Hepatocyte (in vitro differentiated cells): ENCODE data around the gene ZBTB21. TPM values are rescaled to one million over a fixed set of nuclear protein-coding genes. Genes with fewer than 3 reads are reported as not detected.
"Not testable (repeated sequence)": the region's sequence is repeated elsewhere in the genome, so short reads cannot be mapped to it uniquely, and the experiment has no call there.

Experiments used
- DNase-seq: peaks from one replicate; pipeline ENCODE4 v3.0.0-alpha.2; 2016; ENCODE audit warnings: low spot score
- H2AFZ ChIP-seq: fragments of 200-600 bp; sonication (generic); 2 replicates; pipeline ENCODE4 v1.6.0; 2016; ENCODE audit warnings: antibody characterized with exemption, mild to moderate bottlenecking
- H3K27ac ChIP-seq: fragments of 200-600 bp; sonication (generic); 2 replicates; pipeline ENCODE4 v1.5.1; 2016; ENCODE audit warnings: mild to moderate bottlenecking
- H3K27me3 ChIP-seq: fragments of 200-600 bp; sonication (generic); 2 replicates; pipeline ENCODE4 v1.6.1; 2016
- H3K36me3 ChIP-seq: fragments of 200-600 bp; sonication (generic); replicated peaks from 2 replicates; pipeline ENCODE4 v1.5.1; 2016; ENCODE audit warnings: low read depth; ENCODE audit not compliant: insufficient read depth
- H3K4me1 ChIP-seq: fragments of 200-600 bp; sonication (generic); 2 replicates; pipeline ENCODE4 v1.5.1; 2016; ENCODE audit warnings: mild to moderate bottlenecking, moderate library complexity; ENCODE audit not compliant: insufficient read depth
- H3K4me2 ChIP-seq: fragments of 200-600 bp; sonication (generic); 2 replicates; pipeline ENCODE4 v1.6.0; 2016
- H3K4me3 ChIP-seq: fragments of 200-600 bp; sonication (generic); 2 replicates; pipeline ENCODE4 v1.5.1; 2016; ENCODE audit warnings: mild to moderate bottlenecking
- H3K79me2 ChIP-seq: fragments of 200-600 bp; sonication (generic); 2 replicates; pipeline ENCODE4 v1.6.0; 2017; ENCODE audit warnings: mild to moderate bottlenecking
- H3K9me2 ChIP-seq: fragments of 200-600 bp; sonication (generic); replicated peaks from 2 replicates; pipeline ENCODE4 v1.6.0; 2017; ENCODE audit warnings: mild to moderate bottlenecking; ENCODE audit not compliant: insufficient read depth
- H3K9me3 ChIP-seq: fragments of 200-600 bp; sonication (generic); 2 replicates; pipeline ENCODE4 v1.5.1; 2016; ENCODE audit warnings: low read depth, mild to moderate bottlenecking
- H4K20me1 ChIP-seq: fragments of 200-600 bp; sonication (generic); 2 replicates; pipeline ENCODE4 v1.6.0; 2016; ENCODE audit warnings: mild to moderate bottlenecking; ENCODE audit not compliant: insufficient read depth, poor library complexity, severe bottlenecking
- CTCF ChIP-seq: fragments of 200-600 bp; sonication (generic); IDR thresholded peaks from 2 replicates; pipeline ENCODE4 v1.5.1; 2016; ENCODE audit warnings: antibody characterized with exemption, mild to moderate bottlenecking; ENCODE audit not compliant: poor library complexity
- EZH2 ChIP-seq: fragments of 200-600 bp; sonication (generic); IDR thresholded peaks from 2 replicates; pipeline ENCODE4 v1.6.1; 2016; ENCODE audit warnings: antibody characterized with exemption, mild to moderate bottlenecking, borderline replicate concordance
- EZH2phosphoT487 ChIP-seq: fragments of 200-600 bp; sonication (generic); IDR thresholded peaks from one replicate; pipeline ENCODE4 v1.6.1; 2018; ENCODE audit warnings: antibody characterized with exemption, mild to moderate bottlenecking, low read depth, moderate library complexity; ENCODE audit not compliant: unreplicated experiment, severe bottlenecking
- WGBS: methylation state at CpG from one replicate; pipeline ENCODE4 v1.1.6; 2016; ENCODE audit warnings: low lambda C conversion rate; ENCODE audit errors: missing lambda C conversion rate; 5-methylcytosine and 5-hydroxymethylcytosine counted together
- polyA plus RNA-seq: library from polyadenylated mRNA; unstranded; fragments of >200 nt; fragmentation: Nextera tagmentation; extraction: Ambion mirVana; gene quantifications from 2 replicates; pipeline ENCODE4 v1.2.1, GENCODE V29; 2016
- total RNA-seq: library from RNA; depleted of rRNA; stranded (reverse); fragments of >200 nt; gene quantifications from 2 replicates; pipeline ENCODE4 v1.2.3, GENCODE V29; 2014

Gene ZBTB21
- total and polyA plus RNA-seq, 2 experiments from 2014 or later, result 6.0 to 21.5 TPM

GRCh38 chr21:41997657-41998056 lies 12.5 kb downstream of the ZBTB21 start:
- no peak for TF ChIP-seq CTCF
- TF ChIP-seq EZH2phosphoT487, result no peak
- TF ChIP-seq EZH2, result no peak

GRCh38 chr21:41995577-41995976 lies 14.6 kb downstream of the ZBTB21 start:
- Histone ChIP-seq H3K9me3 (no peaks in the 10 kb centered on the region), H3K79me2 (peaks cover 9% of the 10 kb centered on the region), H3K27me3 (no peaks in the 10 kb centered on the region), H3K36me3 (no peaks in the 10 kb centered on the region), H4K20me1 (no peaks in the 10 kb centered on the region), H3K4me1 (no peaks in the 10 kb centered on the region), H3K4me3 (no peak overlapping the region), H3K27ac (no peak overlapping the region), H3K9me2 (no peaks in the 10 kb centered on the region), H2AFZ (no peak overlapping the region), H3K4me2 (no peak overlapping the region)
- WGBS, result 98% methylated on average over 3 of the region's 3 CpGs
- TF ChIP-seq CTCF (no peak), EZH2 (no peak), EZH2phosphoT487 (no peak)
- no peak for DNase-seq

More at GRCh38 chr21:41997657-41998056, 12.5 kb downstream of the ZBTB21 start:
- H3K36me3 ChIP-seq, result no peaks in the 10 kb centered on the region
- no peak overlapping the region for H3K27ac ChIP-seq
- H3K4me3 ChIP-seq, result no peak overlapping the region
- no peaks in the 10 kb centered on the region for H3K9me2 ChIP-seq
- H3K9me3 ChIP-seq, result no peaks in the 10 kb centered on the region
- no peaks in the 10 kb centered on the region for H3K27me3 ChIP-seq
- no peak overlapping the region for H3K4me2 ChIP-seq
- WGBS, result 100% methylated on average over 1 of the region's 1 CpG
- H3K4me1 ChIP-seq, result no peaks in the 10 kb centered on the region
- H2AFZ ChIP-seq, result no peak overlapping the region
- H3K79me2 ChIP-seq, result peaks cover 22% of the 10 kb centered on the region
- no peaks in the 10 kb centered on the region for H4K20me1 ChIP-seq
- DNase-seq, result no peak

- 97% methylated on average over 5 of the region's 5 CpGs for WGBS
- not testable (repeated sequence) for H3K27me3 ChIP-seq, H3K27ac ChIP-seq, H3K79me2 ChIP-seq, H4K20me1 ChIP-seq, H3K4me1 ChIP-seq, H2AFZ ChIP-seq, H3K4me3 ChIP-seq, H3K36me3 ChIP-seq, DNase-seq, H3K9me3 ChIP-seq, H3K4me2 ChIP-seq, H3K9me2 ChIP-seq
Observed at GRCh38 chr21:41994613-41995012, 15.5 kb downstream of the ZBTB21 start.

- Histone ChIP-seq H3K36me3 (no peaks in the 10 kb centered on the region), H3K9me3 (no peaks in the 10 kb centered on the region), H3K79me2 (no peaks in the 10 kb centered on the region), H3K9me2 (no peaks in the 10 kb centered on the region), H3K4me2 (no peak overlapping the region), H3K4me3 (no peak overlapping the region), H4K20me1 (no peaks in the 10 kb centered on the region), H3K27ac (no peak overlapping the region), H3K27me3 (no peaks in the 10 kb centered on the region), H3K4me1 (no peaks in the 10 kb centered on the region), H2AFZ (no peak overlapping the region)
- WGBS, result 79% methylated on average over 6 of the region's 6 CpGs
- no peak for DNase-seq
- TF ChIP-seq EZH2phosphoT487, result no peak
Observed at GRCh38 chr21:41993744-41994143, 16.4 kb downstream of the ZBTB21 start.
